HCT116 (cell line): ENCODE measurements around the gene MAPK6. TPM values are rescaled to one million over a fixed set of nuclear protein-coding genes. Genes with fewer than 3 reads are reported as not detected.

Source experiments
- ATAC-seq: fragments of 200-7000 bp; cut with Tn5 transposase; 2 replicates; pipeline ENCODE4 v1.9.1; 2020; ENCODE audit warnings: mild to moderate bottlenecking, moderate library complexity
- BruUV-seq: library from RNA; stranded (reverse); fragments of 400-500 nt; replicated peaks from 2 replicates; lab custom pipeline; 2021; lab: Mats Ljungman, UMichigan
- CTCF ChIA-PET: fragments of 300-600 bp; sonication (Branson Sonifier 250); formaldehyde crosslinking; loops from one replicate; lab custom pipeline; 2021; ENCODE audit warnings: antibody characterized with exemption; lab: Charles Lee
- POLR2A ChIA-PET: fragments of 300-600, 350-600 bp; sonication (Branson Sonifier 250); formaldehyde crosslinking; loops from one replicate; lab custom pipeline; 2021; ENCODE audit warnings: antibody characterized with exemption; lab: Charles Lee
- RAD21 ChIA-PET, 2 experiments: fragments of 300-600 bp; sonication (Branson Sonifier 250); formaldehyde crosslinking; loops; one replicate each; lab custom pipeline; 2023; ENCODE audit warnings: low total read pairs in 2 of 2; ENCODE audit not compliant: uncharacterized antibody in 2 of 2, unreplicated experiment in 2 of 2, low non-redundant PET in 1 of 2; lab: Charles Lee
- DNase-seq: peaks from one replicate; pipeline ENCODE4 v3.0.0-alpha.2; 2010; ENCODE audit warnings: low read depth, low spot score
- H2AFZ ChIP-seq: fragments of 200-600 bp; shearing (Covaris generic), sonication (generic); 2 replicates; pipeline ENCODE4 v1.6.1; 2017; ENCODE audit warnings: low read depth, mixed run types, mixed read lengths, antibody characterized with exemption, low read length; ENCODE audit not compliant: poor library complexity, severe bottlenecking
- H3K27ac ChIP-seq: 2 replicates; pipeline ENCODE4 v1.5.1; 2012; ENCODE audit warnings: low read depth, low read length
- H3K27me3 ChIP-seq: fragments of 200-600 bp; sonication (generic); 2 replicates; pipeline ENCODE4 v1.6.1; 2016; ENCODE audit warnings: mixed run types, low read length, mixed read lengths; ENCODE audit not compliant: insufficient read depth
- H3K36me3 ChIP-seq, 2 experiments: fragments of 200-500 bp in 1 of 2; fragments of 200-600 bp in 1 of 2; sonication (Bioruptor generic) in 1 of 2; sonication (generic) in 1 of 2; 2 replicates each; pipeline versions ENCODE4 v1.5.1 to v1.6.1; 2014 to 2016; ENCODE audit warnings: low read length in 2 of 2, inconsistent platforms in 1 of 2, mixed read lengths in 1 of 2, mixed run types in 1 of 2; ENCODE audit not compliant: insufficient read depth in 2 of 2, control insufficient read depth in 1 of 2
- H3K4me1 ChIP-seq, 2 experiments: fragments of 200-600 bp in 1 of 2; sonication (generic) in 1 of 2; 2 replicates each; pipeline versions ENCODE4 v1.5.1 to v1.6.1; 2012 to 2017; ENCODE audit warnings: low read length in 2 of 2, inconsistent platforms in 1 of 2, mild to moderate bottlenecking in 1 of 2, mixed read lengths in 1 of 2, mixed run types in 1 of 2, moderate library complexity in 1 of 2; ENCODE audit not compliant: insufficient read depth in 2 of 2, control insufficient read depth in 1 of 2
- H3K4me2 ChIP-seq: fragments of 200-600 bp; sonication (generic); 2 replicates; pipeline ENCODE4 v1.6.1; 2017; ENCODE audit warnings: mixed run types, low read length, mixed read lengths
- H3K4me3 ChIP-seq, 2 experiments: fragments of 200-600 bp in 1 of 2; sonication (generic) in 1 of 2; replicated peaks in 1 of 2; 2 replicates each; pipeline ENCODE4 v1.5.1; 2011 to 2016; ENCODE audit warnings: low read length in 2 of 2, control low read depth in 1 of 2, low read depth in 1 of 2, mild to moderate bottlenecking in 1 of 2, mixed read lengths in 1 of 2, mixed run types in 1 of 2
- H3K79me2 ChIP-seq: fragments of 200-600 bp; sonication (generic); 2 replicates; pipeline ENCODE4 v1.6.1; 2017; ENCODE audit warnings: mild to moderate bottlenecking, mixed run types, low read length, moderate library complexity, mixed read lengths; ENCODE audit not compliant: insufficient read depth
- H3K9ac ChIP-seq: fragments of 200-600 bp; sonication (generic); 2 replicates; pipeline ENCODE4 v1.6.1; 2016; ENCODE audit warnings: low read length, mixed read lengths
- H3K9me2 ChIP-seq: fragments of 200-600 bp; sonication (generic), shearing (Covaris generic); 2 replicates; pipeline ENCODE4 v1.6.1; 2017; ENCODE audit warnings: mixed run types, mild to moderate bottlenecking, moderate library complexity; ENCODE audit not compliant: insufficient read depth
- H3K9me3 ChIP-seq, 2 experiments: fragments of 200-500 bp in 1 of 2; fragments of 200-600 bp in 1 of 2; sonication (Bioruptor generic) in 1 of 2; sonication (generic) in 1 of 2; 2 replicates each; pipeline ENCODE4 v1.6.1; 2014 to 2017; ENCODE audit warnings: low read length in 2 of 2, mixed read lengths in 2 of 2, inconsistent platforms in 1 of 2, low read depth in 1 of 2, mild to moderate bottlenecking in 1 of 2, mixed run types in 1 of 2, moderate library complexity in 1 of 2; ENCODE audit not compliant: control insufficient read depth in 1 of 2, insufficient read depth in 1 of 2
- H4K20me1 ChIP-seq: fragments of 200-600 bp; sonication (generic), shearing (Covaris generic); 2 replicates; pipeline ENCODE4 v1.6.1; 2017; ENCODE audit warnings: mixed run types, mild to moderate bottlenecking, moderate library complexity; ENCODE audit not compliant: insufficient read depth
- POLR2A ChIP-seq: IDR thresholded peaks from 2 replicates; pipeline ENCODE4 v1.7.0; 2011; ENCODE audit warnings: borderline replicate concordance; ENCODE audit not compliant: insufficient read depth, insufficient read length; ENCODE audit errors: extremely low read depth
- SIN3A ChIP-seq: IDR thresholded peaks from 2 replicates; pipeline ENCODE4 v1.6.1; 2012; ENCODE audit warnings: low read depth
- ZNF274 ChIP-seq: fragments of 200-500 bp; sonication (Bioruptor generic); IDR thresholded peaks from 2 replicates; pipeline ENCODE4 v1.6.1; 2014; ENCODE audit warnings: mild to moderate bottlenecking, low read depth, low read length, inconsistent platforms
- intact Hi-C: fragments of 100-400 bp; cut with micrococcal nuclease; formaldehyde crosslinking; loops from 2 replicates; pipeline ENCODE4 v1.10.0; 2022
- total RNA-seq: library from RNA; stranded (reverse); gene quantifications from one replicate; pipeline ENCODE4 v1.2.1, GENCODE V29; 2021; ENCODE audit not compliant: unreplicated experiment
- TF ChIP-seq, protein P1 (sequence below): IDR thresholded peaks from 2 replicates; pipeline ENCODE4 v1.6.1; 2012; ENCODE audit warnings: low read depth
- TF ChIP-seq, protein P2 (sequence below): IDR thresholded peaks from 2 replicates; pipeline ENCODE4 v1.6.1; 2012

The MAPK6 gene
- total RNA-seq, 1 experiment from 2014 or later = 57.4 TPM

- Histone ChIP-seq H2AFZ (no peak overlapping the region), H3K4me3 (no peak overlapping the region), H3K4me1 (no peaks in the 10 kb centered on the region), H3K27ac (no peak overlapping the region), H3K4me2 (no peak overlapping the region), H3K36me3 (no peaks in the 10 kb centered on the region), H3K9ac (no peak overlapping the region), H3K27me3 (no peaks in the 10 kb centered on the region), H4K20me1 (no peaks in the 10 kb centered on the region), H3K79me2 (no peaks in the 10 kb centered on the region), H3K9me2 (no peaks in the 10 kb centered on the region), H3K9me3 (no peaks in the 10 kb centered on the region)
- ChIA-PET RAD21 (no interaction called here), CTCF (no interaction called here), POLR2A (no interaction called here)
- TF ChIP-seq POLR2A = no peak
- TF ChIP-seq, protein P1, sequence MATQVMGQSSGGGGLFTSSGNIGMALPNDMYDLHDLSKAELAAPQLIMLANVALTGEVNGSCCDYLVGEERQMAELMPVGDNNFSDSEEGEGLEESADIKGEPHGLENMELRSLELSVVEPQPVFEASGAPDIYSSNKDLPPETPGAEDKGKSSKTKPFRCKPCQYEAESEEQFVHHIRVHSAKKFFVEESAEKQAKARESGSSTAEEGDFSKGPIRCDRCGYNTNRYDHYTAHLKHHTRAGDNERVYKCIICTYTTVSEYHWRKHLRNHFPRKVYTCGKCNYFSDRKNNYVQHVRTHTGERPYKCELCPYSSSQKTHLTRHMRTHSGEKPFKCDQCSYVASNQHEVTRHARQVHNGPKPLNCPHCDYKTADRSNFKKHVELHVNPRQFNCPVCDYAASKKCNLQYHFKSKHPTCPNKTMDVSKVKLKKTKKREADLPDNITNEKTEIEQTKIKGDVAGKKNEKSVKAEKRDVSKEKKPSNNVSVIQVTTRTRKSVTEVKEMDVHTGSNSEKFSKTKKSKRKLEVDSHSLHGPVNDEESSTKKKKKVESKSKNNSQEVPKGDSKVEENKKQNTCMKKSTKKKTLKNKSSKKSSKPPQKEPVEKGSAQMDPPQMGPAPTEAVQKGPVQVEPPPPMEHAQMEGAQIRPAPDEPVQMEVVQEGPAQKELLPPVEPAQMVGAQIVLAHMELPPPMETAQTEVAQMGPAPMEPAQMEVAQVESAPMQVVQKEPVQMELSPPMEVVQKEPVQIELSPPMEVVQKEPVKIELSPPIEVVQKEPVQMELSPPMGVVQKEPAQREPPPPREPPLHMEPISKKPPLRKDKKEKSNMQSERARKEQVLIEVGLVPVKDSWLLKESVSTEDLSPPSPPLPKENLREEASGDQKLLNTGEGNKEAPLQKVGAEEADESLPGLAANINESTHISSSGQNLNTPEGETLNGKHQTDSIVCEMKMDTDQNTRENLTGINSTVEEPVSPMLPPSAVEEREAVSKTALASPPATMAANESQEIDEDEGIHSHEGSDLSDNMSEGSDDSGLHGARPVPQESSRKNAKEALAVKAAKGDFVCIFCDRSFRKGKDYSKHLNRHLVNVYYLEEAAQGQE = no peak
- no peak for TF ChIP-seq ZNF274
- no peak for TF ChIP-seq SIN3A
- TF ChIP-seq, protein P2, sequence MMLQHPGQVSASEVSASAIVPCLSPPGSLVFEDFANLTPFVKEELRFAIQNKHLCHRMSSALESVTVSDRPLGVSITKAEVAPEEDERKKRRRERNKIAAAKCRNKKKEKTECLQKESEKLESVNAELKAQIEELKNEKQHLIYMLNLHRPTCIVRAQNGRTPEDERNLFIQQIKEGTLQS = no peak
- intact Hi-C loops = no loop called here
- DNase-seq = no peak
- BruUV-seq = no TSS peak
- ATAC-seq = no peak
Measured at GRCh38 chr15:52111517-52112202, 92.6 kb downstream of the MAPK6 start.
